ENCODE measurements around the gene APOL2.
"Not testable (repeated sequence)": the region's sequence is repeated elsewhere in the genome, so short reads cannot be mapped to it uniquely, and the experiment has no call there.

Gene APOL2

GRCh38 chr22:36243986-36244385 lies 4.7 kb upstream of the APOL2 start:
- no peak for DNase-seq (ENCODE audit: low read depth in 2 of 2)

GRCh38 chr22:36239150-36239400 lies 252 bp downstream of the APOL2 start:
- no peak for DNase-seq (ENCODE audit: low read depth in 2 of 2)

GRCh38 chr22:36238373-36239149 lies 766 bp downstream of the APOL2 start:
- no peak for DNase-seq (ENCODE audit: low read depth in 2 of 2)

- DNase-seq (ENCODE audit: low read depth in 2 of 2): no peak
Measured at GRCh38 chr22:36237462-36238372, 1.6 kb downstream of the APOL2 start.

GRCh38 chr22:36236388-36237319 lies 2.7 kb downstream of the APOL2 start:
- DNase-seq (ENCODE audit: low read depth in 2 of 2): no peak

GRCh38 chr22:36235585-36235984 lies 3.7 kb downstream of the APOL2 start:
- no peak for DNase-seq (ENCODE audit: low read depth in 2 of 2)

DNA sequence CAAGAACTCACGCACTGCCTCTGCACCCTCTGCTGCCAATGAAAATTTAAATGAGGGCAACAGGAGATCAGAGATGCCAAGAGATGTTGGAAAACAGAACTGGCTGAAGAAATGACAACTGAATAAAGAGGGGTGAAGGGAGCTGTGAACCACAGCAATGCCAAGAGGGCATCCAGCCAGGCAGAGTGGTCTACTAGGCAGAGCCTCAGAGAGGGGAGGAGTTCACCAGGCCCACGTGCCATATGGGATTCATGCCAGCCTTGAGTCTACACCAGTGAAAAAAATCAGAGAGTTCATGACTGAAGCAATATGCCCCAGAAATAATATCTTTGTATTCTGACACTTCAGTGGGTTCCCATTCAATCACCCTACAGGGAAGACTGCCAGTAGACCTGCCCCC lies 4.4 kb downstream of the APOL2 start:
- no peak for DNase-seq (ENCODE audit: low read depth in 2 of 2)

DNA sequence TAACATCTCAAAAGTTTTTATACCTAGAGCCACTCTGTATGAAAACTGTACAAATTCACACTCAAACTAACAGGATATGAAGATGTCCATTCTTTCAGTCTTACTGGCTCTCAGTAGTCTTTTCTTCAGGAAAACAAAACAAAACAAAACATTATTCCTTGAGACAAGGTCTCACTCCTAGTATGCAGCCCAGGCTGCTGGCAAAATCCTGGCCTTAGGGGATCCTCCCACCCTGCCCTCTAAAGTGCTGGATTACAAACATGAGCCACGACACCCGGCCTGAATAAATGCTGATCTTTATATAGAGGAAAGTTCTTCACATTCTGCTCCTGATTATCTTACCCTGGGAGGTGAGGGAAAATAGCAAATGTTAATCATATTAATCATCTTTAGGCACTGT lies 5.1 kb downstream of the APOL2 start:
- DNase-seq (ENCODE audit: low read depth in 2 of 2): no peak

DNA sequence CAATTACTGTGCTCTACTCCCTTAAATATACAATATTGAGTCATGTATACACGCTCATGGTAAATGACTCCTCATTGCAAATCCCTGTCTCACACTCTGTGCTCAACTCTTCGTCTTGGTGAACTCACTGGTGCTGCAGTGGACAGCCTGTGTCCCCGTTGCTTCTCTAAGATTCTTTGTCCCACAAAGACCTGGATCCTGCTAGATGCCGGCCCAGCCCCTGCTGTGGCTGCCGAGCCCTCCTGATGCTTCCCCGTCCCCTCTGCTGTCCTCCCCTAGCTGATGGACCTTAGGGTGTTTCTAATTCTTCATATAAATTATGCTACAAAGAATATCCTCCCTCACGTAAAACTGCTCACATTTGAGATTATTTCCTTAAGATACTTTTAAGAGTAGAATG lies 5.5 kb downstream of the APOL2 start:
- no peak for DNase-seq (ENCODE audit: low read depth in 2 of 2)

DNA sequence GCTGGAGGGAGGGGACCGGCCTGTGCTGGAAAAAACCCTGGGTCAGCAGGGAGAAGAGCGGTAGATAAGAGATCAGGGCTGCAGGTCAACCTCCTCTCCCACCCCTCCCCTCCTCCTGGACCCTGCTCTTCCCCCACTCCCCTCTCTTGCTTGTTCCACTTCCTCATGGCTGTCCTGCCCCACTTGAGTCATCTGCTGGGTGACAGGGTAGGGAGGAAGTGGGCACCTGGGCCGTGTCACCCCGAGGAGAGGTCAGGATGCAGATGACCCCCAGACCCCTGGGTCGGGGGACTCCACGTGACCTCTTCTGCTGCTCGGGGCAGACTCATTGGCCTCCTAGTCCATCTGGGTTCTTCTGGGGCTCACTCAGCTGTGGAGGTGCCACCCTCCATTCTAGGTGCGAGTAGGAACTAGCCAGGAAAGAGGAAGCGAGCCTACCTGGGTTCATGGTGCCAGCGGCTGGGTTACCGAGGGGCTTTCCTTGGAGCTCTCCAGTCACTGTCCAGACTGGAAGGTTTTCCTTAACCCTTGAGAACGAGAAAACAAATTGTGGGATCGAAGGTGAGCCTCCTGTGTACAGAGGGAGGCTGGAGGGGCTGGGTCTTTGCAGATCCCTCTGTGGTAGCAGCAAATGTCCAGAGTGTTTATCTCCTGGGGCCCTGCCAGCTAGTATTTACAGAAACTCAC lies 6.5 kb downstream of the APOL2 start:
- no peak for DNase-seq (ENCODE audit: low read depth in 2 of 2)

DNA sequence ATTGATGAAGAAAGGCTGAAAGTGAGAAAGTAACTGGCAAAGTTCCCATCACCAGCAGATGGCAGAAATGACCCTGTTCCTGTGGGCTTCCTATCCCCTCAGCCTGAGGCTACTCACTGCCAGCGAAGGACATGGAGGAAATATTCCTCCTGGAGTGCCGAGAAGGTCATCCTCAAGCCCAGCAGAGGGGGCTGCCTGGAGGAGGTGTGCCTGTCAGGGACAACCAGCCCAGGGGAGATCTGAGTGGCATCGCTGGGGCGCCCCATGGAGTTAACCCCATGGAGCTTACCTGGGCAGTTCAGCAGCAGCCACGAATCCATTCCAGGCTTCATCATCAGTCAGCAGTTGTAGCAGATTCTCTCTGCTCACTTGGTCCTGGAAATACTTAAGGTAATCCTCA lies 8.3 kb downstream of the APOL2 start:
- not testable (repeated sequence) for DNase-seq (ENCODE audit: low read depth in 2 of 2)

DNA sequence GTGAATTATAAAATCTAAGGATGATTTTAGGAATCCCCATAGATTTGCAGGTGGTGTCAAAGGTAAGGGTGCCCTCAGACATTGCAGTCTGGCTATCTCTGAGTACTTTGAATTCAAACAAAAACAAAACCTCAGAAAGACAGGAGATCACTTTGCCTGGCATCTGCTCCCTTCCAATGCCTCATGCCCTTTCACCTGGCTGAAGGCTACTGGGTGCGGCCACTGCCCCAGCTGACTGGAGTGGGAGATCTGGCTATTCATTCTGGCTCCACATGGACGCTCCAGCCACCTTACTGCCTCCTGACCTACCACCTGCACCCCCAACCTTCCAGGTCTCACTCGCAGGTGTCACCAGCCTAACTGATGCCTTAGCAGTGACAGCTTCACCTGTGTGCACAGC lies 9.7 kb downstream of the APOL2 start:
- not testable (repeated sequence) for DNase-seq (ENCODE audit: low read depth in 2 of 2)

DNA sequence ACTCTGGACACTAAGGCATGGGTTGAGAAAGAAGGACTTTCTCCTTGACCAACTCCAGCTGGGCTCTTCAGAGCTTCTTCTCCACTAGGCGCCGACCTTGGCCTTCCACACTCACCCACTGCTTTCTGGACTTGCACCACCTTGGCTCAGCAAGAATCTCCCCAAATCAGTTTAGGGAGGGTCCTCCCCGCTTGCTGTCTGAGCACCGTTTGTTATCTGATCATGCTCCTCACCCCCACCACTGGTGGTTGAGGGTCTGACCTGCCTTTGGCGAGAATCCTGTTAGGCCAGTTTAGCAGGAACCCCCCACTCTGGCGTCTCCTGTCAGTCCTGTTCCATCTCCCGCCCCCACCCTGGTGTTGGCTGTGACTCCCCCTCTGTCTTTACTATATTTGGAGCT lies 10.4 kb downstream of the APOL2 start:
- no peak for DNase-seq (ENCODE audit: low read depth in 2 of 2)

GRCh38 chr22:36228369-36228768 lies 11.0 kb downstream of the APOL2 start:
- DNase-seq (ENCODE audit: low read depth in 2 of 2): not testable (repeated sequence)

DNA sequence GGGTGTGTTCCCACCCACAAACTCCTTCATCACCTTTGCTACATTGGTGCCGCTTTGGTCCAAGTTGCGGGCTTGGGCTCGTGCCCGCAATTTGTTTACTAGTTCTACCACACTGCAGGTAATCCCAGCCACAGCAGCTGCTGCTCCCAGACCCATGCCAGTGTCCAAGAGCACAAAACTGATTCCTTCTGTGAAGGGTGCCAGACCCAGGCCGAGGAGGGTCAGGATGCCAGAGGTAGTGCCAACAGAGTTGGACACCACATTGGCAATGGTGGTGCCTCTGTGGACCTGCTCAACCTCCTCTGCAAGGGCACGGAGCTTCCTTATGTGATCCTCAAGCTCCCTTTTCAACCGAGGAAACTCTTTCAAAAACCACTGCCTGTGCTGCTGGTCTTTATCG lies 11.5 kb downstream of the APOL2 start:
- DNase-seq (ENCODE audit: low read depth in 2 of 2): no peak

DNA sequence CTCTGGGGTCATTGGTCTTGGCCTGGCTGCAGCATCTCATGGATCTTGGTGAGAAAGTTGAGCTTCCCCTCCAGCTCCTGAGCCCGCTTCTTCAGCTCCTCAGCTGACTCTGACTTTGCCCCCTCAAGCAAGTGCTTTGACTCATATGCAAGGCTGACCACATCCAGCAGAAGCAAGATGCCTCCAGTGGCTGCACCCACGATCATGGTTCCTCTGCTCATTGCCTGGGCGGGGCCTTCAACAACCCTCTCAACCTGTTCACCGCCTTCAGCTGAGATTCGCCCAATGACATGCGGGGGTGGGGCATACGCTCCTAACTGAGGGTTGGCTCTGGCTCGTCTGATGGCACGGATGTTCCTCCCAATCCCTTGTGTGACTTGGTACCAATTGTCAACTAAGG lies 11.9 kb downstream of the APOL2 start:
- no peak for DNase-seq (ENCODE audit: low read depth in 2 of 2)

- no peak for DNase-seq (ENCODE audit: low read depth in 2 of 2)
Measured at GRCh38 chr22:36226189-36226588, 13.1 kb downstream of the APOL2 start.

- DNase-seq (ENCODE audit: low read depth in 2 of 2): no peak
Measured at GRCh38 chr22:36225333-36225922, 13.9 kb downstream of the APOL2 start.

DNA sequence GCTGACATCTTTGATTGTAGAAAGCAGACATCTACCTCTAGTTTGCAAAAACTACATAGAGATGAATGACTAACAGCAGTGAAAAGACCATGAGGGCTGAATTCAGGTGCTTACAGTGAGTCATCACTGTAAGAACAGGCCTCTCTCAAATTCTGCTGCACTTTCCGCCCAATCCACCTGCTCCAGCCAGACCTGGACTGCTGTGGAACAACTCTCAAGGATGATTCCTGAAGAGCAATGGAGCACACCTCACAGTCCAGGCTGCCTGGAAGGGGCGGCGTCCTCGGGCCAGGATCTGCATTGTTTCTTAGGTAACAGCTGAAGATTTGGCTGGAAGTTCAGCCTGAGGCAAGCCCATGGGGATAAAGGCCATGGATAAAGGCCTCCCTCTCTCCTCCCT lies 15.1 kb downstream of the APOL2 start:
- no peak for DNase-seq (ENCODE audit: low read depth in 2 of 2)

DNA sequence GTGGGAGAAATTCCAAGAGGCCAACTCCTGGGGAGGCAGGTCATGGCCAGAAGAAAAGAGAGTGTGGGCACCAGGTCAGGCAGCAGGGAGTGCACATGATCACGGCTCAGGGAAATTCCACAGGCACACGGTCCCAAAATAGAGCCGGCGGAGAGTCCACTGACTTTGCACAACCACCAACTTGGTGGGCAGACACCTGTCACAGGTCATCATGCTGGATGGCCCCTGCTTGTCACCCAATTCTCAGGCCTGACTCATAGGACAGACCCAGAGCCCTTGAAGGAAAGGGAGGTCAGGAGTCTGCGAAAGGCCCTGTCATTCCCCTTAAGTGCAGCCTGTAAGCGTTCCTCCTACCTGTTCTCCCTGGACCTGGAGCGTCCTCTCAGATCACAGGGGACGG lies 15.8 kb downstream of the APOL2 start:
- no peak for DNase-seq (ENCODE audit: low read depth in 2 of 2)

- DNase-seq (ENCODE audit: low read depth in 2 of 2): no peak
Measured at GRCh38 chr22:36222887-36223450, 16.4 kb downstream of the APOL2 start.

Measured in fibroblast of skin of left biceps (primary cell).